ENCODE results near the gene LIN7B.
"Not testable (repeated sequence)": the region's sequence is repeated elsewhere in the genome, so short reads cannot be mapped to it uniquely, and the experiment has no call there.

Gene LIN7B

DNA sequence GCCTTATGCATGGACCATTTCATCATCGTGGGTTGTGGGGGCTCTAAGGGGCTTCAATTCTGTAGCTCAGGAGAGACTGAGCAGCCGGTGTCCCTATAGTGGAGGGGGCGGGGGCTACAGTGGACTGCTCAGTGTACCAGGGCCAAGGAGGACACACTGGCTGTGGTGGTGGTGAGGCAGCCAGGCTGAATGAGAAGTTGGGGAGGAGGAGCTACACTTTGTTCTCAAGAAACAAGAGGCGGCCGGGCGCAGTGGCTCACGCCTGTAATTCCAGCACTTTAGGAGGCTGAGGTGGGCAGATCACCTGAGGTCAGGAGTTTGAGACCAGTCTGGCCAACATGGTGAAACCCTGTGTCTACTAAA, 32.2 kb downstream of the LIN7B start:
- DNase-seq, result not testable (repeated sequence)

DNA sequence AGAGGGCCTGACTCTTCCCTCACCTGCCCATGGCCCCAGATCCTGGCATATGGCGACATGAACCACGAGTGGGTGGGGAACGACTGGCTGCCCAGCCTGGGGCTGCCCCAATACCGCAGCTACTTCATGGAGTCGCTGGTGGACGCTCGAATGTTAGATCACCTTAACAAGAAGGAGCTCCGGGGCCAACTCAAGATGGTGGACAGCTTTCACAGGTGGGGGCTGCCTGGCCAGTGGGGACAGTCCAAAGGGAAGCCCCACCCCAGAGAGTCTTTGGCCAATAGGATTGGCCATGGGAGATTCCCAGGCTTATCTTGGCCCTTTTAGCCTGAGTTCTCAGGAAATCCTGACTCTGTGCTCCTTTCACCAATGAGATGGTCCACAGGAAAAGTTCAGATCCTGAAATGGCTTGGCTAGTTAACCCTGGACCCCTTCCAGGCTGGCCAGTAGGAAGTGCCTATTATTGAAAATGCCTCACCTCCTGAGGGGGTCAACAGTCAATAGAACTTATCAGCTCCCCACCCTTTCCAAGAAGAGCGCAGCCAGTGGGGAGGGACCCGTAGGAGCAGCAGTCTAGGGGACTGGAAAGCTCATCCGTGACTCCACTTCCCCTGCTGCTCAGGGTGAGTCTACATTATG, 34.0 kb downstream of the LIN7B start:
- no peak for DNase-seq

DNA sequence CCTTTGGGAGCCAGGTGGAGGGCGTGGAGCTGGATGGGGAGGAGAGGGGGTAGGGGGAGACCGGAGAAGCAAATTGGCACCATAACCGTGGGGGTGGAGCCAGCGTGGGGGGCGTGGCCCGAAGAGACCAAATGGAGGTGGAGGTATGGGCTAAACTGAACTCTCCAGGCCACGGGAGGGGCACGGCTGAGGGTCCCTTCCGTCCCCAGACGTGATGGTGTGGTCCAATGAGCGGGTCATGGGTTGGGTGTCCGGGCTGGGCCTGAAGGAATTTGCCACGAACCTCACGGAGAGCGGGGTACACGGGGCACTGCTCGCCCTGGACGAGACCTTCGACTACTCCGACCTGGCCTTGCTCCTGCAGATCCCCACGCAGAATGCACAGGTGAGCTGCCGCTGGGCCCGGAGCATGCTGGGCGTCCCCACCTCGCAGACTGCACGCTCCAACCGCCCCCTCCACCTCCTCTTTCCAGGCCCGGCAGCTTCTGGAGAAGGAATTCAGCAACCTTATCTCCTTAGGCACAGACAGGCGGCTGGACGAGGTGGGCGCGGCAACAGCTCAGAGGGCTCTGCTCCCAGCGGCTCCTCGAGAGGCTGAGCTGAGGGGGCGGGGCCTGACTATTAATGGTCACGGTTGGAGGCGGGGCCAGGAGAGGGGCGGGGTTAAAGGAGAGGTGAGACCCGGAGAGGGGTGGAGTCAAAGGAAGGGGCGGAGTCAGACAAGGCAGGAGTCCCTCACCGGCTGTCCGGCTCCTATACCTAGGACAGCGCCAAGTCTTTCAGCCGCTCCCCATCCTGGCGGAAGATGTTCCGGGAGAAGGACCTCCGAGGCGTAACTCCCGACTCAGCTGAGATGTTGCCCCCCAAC, 34.8 kb downstream of the LIN7B start:
- peak; percentile 82 for DNase-seq

DNA sequence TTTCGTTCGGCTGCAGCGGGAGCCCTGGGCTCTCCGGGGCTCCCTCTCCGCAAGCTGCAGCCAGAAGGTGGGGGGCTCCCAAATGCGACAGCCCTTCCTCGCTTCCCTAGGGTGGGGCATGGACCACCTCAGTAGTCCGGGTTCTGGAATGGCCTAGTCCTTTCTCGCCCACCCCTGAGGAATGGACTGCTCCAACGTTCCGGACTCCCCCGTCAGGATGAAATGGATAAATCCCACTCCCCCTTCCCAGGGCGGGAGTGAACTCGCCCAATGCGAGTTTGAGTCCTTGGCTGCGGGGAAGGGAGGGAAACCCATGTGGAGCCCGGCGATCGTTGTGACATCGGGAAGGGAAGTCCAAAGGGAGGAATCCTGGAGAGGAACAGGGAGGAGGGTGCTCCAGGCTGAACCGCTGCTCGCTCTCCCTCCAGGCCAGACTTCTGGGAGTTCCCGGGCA, 35.5 kb downstream of the LIN7B start:
- no peak for DNase-seq

DNA sequence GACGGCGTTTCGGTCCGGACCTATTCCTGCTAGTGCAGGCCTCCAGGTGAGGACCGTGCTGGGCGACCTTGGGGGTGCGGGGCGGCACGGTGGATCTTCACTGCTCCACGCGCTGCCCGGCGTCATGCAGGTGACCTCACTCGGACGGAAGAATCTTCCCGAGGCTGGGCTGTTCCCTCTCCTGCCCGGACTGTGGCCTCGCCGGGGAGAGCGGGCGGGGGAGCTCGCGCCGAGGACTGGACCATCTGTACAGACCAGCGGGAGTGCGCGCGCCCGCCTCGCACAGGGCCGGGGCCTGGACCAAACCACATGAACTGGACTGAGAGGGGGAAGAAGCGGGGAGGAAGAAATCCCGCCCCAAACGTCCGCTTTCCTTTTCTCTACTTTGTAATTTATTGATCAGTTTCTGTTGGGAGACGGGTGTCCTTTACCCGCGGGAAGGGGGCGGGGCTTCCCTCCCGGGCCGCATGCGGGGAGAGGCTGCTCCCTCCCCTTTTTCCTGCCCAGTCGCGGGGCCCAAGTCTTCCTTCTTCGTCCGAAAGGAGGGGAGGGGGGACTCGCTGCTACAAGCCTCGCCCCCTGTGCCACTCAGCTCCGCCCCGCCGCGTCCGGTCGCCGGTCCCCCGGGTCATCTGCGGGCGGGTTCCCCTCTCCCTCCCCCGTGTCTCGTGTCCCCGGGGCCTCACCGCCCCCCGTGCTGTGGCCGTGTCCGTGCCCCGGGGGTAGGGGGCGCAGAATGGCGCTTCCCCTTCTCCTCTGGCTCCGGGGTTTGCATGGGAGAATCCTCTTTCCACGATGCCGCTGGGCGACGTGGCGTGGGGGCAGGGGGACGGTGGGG, 36.2 kb downstream of the LIN7B start:
- peak; percentile 44 for DNase-seq

DNA sequence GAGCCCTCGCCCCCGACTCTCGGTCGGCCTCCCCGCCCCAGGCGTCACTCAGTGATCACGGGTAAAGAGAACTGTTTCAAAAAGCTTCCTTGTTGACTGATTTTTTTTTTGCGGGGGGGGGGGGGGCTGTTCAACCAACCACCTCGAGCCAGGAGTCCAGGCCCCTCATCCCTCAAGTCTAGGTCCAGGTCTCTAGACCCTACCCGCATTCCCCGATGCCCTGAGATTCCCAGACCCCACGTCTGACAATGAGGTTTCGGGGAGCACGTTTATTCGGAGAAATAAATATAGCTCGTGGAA, 36.7 kb downstream of the LIN7B start:
- DNase-seq, result no peak

DNA sequence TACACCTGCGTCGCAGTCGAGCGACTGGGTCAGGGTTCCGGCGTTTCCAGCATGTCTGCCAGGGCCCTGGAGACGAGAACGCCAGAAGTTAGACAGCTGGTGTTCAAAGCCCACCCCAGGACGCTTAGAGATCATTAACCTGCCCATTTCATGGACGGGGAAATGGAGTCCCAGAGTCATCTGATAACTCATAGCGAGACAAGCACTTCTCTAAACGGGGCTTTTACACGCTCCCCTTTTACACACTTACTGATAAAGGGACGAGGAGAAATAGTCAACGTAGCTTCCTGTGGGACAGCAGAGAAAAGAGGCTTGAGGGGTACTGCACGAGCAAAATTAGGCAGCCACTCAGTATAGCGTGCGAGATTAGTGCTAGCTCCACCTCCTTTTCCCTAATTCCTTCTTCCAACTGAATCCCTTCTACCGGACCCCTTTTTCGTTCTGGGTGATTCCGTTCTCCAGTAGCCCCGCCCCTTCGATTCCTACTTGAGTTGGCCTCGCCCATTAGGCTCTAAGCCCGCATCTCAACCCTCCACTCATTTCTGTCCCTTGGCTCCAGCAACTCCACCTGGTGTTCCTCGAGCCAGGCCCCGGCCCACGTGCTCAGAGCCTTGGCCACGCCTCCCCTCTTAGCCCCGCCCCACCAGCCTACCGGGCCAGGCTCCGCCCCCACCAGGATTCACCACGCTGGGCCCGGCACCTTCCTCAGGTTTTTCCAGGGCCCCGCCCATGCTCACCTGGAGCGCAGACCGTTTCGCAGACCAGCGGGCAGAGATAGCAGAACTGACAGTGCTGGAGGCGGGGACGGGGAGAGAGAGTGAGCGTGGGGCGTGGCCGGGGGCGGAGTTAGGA, 37.3 kb downstream of the LIN7B start:
- peak; percentile 11 for DNase-seq

DNA sequence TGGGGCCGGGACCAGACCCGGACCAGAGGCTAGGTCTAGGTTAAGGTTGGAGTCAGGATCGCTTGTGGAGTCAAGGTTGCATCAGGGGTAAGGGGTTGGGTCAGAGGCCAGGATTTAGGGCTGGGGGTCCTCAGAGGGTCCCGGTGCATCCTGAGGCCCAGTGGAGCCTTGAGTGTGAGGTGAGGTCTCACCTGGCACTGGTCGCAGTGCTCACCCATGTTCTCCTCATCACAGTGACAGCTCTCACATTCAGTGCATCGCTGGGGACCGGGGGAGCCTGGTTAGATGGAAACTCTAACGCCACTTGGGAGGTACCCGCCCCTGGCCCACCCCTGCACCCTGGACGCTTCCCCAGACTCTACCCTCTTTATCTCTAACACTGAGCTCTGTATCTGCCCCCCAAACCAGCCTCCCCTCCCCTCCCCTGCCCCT, 38.0 kb downstream of the LIN7B start:
- no peak for DNase-seq

DNA sequence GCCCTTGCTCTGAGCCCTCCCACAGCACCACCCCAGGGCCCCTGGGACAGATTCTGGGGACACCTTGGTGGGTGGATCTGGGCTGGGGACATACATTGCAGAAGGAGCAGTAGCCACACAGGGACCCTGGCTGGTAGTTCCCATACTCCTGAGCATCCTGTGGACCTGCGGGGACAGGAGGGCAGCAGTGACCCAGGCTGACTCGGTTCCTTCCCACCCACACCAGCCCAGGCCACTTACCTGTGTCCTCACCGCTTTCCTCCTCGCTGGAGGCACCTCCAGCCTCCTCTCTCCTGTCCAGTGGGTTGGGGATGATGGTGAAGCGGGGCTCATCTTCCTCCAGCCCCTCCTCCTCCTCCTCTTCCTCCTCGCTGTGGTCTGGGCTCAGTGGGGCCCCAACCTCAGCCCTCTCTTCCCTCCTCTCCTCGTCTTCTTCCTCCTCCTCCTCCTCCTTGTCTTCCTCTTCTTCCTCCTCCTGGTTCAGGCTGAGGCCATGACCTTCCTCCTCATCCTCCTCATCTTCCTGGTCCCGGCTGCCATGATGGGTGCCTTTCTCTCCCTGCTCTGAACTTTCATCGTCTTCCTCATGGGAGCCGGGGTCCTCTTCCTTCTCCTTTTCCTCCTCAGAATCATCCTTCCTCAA, 39.1 kb downstream of the LIN7B start:
- DNase-seq, result no peak

DNA sequence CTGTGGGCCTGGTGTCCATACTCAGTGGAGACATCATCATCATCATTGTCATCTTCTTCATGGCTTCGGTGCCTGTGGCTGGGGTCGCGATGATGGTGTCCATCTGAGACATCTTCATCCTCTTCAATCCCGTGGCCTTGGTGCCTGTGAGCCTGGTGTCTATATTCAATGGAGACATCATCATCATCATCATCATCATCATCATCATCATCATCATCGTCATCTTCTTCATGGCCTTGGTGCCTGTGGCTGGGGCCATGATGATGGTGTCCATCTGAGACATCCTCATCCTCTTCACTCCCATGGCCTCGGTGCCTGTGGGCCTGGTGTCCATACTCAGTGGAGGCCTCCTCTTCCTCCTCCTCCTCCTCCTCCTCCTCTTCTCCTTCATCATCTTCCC, 40.1 kb downstream of the LIN7B start:
- no peak for DNase-seq

DNA sequence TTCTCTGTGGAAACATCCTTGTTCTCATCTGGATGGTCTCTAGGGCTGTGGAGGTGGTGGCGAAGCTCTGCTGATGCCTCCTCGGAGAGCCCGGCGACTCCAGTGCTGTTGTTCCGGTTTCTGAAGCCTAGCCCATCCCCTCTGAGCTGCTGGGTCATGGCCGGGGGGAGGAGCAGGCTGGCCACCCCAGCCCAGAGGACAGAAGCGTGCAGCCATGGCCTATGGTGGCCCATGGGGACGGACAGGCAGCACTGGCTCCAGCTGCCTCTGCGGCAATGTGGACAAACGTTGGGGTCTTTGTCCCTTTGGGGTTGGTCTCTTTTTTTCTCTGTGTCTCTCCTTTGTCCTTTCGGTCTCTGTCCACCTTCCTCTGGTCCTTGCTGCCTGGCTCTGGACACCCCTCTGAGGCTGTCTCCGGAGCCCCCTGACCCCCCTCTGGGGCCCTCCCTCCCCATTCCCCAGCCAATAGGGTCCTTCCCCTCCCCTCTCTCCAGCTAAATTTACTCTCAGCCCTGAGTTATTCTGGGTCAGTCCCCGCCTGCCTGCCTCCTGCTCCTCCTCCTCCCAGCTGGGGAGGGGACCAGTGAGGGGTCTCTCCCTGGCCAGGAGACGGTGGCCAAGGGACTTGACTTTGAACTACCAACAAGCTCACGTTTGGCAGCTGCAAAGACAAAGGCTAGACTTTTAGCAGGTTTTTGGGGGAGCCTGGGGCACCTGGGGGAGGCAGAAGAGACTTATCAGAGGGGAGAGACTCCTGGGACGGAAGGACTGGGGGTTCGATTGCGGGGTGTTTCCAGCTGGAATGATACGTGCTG, 41.0 kb downstream of the LIN7B start, which contains the start of gene HRC:
HRC (minus strand) TSS at position 392 of the 815 bp plus-strand sequence; CDS start at position 233, 159 bp downstream.
- no peak for DNase-seq

DNA sequence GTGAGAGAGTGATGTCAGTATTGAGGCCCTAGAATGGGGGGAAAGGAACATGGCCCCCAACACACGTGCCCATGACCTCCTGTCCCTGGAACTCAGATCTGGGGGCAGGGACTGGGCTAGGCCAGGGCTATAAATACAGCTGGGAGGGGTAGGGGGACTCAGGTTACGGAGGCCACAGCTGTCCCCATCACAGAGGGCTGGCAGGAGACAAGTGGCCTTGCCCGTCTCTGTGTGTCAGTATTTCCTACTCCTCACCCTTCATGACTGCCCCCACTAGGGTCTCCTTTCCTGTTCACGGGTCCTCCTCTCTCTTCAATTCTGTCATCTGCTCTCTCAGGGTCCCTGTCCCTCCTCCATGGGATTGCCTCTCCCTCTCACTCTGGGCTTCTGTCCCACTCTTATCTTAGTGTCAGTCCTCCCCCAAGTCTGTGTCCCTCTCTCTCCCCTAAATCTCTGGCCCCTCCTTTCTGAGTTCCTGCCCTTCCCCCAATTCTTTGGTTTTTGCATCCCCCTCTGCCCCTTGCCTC, 41.7 kb downstream of the LIN7B start:
- no peak for DNase-seq

DNA sequence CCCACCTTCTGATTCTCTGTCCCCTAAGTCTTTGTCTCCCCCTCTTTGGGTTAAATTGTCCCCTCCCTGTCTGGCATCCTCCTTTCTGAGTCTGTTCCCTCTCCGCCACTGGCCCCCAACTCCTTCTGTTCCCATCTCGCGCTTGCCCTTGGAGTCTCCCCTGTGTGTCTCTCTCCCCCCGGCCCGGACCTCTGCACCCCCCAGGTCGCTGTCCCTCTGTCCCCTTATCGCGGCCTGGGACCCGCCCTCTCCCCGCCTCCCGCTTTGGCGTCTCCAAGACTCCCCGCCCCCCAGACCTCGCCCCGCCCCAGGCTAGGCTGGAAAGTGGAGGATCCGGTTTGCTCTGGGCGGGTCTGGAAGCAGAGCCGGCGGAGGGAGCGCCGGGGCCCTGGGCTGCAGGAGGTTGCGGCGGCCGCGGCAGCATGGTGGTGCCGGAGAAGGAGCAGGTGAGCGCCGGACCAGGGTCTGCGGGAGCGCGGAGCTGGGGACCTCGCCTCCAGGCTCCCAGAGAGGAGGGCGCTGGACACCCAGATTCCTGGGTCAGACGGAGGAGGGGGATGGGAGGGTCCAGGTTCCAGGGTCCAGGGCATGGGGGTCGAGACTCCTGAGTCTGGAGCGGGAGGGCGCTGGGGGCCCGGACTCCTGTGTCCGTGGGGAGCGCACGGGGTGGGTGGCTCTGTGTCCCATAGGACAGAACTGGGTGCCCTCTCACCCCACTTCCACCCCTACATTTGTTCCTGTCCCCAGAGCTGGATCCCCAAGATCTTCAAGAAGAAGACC, 43.5 kb downstream of the LIN7B start, which contains the start of gene TRPM4:
TRPM4 (plus strand) TSS at position 348 of the 780 bp plus-strand sequence; CDS start at position 423, 75 bp downstream.
- DNase-seq, result peak; percentile 13

DNA sequence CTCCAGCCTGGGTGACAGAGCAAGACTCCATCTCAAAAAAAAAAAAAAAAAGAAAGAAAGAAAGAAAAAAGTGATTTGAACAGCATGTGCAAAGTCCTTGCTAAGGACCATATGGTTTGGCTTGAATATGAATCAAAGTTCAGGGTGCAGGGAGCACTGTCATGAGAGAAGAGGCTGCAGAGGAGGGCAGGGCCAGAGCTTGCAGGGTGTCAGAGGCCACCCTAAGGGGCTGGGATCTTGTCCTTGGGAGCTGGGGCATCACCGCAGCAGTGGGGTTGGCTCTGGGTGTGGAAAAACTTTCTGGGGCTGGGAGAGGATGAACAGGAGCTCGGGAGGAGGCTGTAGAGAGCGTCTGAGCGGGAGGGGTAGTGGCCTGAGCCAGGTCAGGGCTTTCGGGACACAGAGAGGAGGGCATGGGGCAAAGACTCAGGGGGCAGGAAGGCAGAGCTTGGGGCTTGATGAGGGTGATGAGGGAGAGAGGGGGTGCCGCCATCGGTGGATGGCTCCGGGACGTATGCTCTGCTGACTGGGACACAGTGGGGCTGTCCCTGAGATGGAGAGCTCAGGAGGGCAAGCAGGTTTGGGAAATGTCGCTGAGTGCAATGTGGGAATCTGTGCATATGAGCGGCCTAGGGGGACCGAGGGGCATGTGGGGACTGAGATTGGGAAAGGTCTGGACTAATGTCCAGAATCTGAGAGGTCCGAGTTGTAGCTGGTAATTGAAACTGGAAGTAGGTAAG, 46.5 kb downstream of the LIN7B start:
- DNase-seq, result no peak

DNA sequence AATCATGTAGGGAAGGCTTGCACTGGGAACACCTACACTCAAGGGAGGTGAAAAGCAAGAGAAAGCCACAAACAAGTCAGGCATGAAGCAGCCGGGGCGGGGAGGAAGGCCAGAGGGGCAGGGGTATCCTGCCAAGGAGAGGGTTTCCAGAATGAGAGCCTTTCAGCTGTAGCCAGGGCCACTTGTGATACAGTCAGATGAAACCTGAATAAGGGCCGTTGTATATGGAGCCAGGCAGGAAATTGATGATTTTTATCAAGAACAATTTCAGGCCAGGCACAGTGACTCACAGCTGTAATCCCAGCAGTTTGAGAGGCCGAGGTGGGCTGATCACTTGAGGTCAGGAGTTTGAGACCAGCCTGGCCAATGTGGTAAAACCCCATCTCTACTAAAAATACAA, 47.8 kb downstream of the LIN7B start:
- DNase-seq, result no peak

DNA sequence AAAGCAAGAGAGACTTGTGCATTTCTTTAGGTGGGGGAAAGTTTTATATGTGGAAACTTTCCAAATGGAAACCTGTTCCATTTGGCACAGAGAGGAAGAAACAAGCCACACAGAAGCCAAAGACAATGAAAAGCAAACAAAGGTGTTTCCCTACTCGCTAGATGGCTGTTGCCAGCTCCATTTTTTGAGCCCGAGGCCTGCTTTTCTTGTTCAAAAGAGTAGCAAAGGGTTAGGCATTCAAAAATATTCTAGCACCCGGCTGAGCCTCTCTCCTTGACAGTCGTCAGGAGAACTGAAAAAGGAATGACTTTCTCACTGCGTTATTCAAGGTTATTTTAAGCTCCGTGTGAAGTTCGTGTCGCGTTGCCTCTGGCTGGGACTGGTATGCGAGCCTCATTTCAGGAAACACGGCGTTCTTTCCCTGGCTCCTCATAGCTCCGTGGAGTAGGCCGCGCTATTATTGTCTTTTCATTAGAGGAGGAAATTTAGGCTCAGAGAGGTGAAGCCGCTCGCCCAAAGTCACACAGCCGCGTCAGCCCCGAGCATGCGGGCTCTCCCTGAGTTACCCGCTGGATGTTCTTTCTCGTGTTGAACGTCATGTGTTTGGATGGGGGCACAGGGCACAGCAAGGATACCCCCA, 51.1 kb downstream of the LIN7B start:
- DNase-seq, result no peak

DNA sequence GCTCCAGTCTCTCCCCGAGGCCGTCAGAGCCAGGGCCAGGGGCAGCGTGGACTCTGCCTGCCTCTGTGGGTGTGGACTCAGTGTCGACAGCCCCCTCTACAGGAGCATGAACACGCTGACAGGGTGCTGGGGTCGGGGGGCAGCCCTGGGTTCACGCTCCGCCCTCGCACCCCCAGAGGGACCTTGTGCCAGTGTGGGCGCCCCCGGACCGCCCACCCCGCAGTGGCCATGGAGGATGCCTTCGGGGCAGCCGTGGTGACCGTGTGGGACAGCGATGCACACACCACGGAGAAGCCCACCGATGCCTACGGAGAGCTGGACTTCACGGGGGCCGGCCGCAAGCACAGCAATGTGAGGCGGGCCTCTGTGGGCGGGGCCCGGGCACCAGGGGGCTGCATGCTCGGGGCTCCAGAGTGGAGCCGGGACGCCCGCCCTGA, 51.7 kb downstream of the LIN7B start:
- DNase-seq, result no peak

DNA sequence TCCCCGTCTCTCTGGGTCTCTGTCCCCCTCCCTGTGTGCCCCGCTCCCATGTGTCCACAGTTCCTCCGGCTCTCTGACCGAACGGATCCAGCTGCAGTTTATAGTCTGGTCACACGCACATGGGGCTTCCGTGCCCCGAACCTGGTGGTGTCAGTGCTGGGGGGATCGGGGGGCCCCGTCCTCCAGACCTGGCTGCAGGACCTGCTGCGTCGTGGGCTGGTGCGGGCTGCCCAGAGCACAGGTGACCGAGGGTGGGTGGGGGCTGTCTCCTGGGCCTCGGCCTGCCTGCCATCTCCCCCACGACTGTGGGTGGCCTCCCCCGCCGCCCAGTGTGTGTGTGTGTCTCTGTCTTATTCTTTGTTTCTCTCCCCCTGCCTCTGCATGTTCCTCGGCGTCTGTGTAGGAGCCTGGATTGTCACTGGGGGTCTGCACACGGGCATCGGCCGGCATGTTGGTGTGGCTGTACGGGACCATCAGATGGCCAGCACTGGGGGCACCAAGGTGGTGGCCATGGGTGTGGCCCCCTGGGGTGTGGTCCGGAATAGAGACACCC, 53.8 kb downstream of the LIN7B start:
- no peak for DNase-seq

All from CD4-positive, alpha-beta T cell treated with Interferon gamma for 1 hour (primary cell).